ENCODE data around the gene CYP4F8. TPM values are rescaled to one million over a fixed set of nuclear protein-coding genes. Genes with fewer than 3 reads are reported as not detected.
"Not testable (repeated sequence)": the region's sequence is repeated elsewhere in the genome, so short reads cannot be mapped to it uniquely, and the experiment has no call there.

The CYP4F8 gene
- total RNA-seq, 1 donor from 2014 or later: not detected

DNA sequence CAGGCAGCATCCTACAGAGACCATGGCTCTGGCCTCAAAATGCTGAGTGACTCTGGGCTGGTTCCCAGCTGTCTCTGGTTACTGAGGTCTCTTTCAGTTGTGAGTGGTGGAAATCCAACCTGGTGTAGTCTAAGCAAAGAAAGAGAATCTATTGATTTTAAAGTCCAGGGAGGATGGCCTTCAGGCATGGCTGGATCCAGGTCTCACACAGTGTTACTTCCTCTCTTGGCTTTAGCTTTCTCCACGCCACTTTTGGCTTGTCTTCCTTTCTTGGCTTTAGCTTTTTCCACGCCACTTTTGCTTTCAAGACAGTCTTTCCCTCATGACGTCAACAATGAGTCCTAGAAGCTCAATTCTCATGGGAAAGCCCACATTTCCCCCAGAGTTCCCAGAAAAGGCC, 29.8 kb downstream of the CYP4F8 start:
- DNase-seq: no peak

DNA sequence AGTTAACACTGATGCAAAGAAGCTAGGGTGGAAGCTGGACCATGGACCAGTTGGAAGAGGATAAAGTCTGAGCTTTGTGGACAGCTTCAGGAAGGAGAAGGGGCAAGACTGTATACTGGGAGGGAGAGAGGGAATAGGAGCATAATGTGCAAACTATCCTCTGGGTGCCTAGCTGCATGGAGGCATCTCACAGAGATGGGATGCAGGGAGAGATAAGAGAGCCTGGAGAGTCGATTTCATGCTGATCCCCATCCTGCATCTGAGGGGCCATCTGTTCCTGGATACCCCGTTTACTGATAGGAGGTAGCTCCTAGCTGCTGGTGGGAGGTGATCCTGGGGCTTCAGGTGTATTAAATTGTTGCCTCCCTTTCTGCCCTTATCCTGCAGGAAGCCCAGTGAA, 34.5 kb downstream of the CYP4F8 start:
- no peak for DNase-seq

DNA sequence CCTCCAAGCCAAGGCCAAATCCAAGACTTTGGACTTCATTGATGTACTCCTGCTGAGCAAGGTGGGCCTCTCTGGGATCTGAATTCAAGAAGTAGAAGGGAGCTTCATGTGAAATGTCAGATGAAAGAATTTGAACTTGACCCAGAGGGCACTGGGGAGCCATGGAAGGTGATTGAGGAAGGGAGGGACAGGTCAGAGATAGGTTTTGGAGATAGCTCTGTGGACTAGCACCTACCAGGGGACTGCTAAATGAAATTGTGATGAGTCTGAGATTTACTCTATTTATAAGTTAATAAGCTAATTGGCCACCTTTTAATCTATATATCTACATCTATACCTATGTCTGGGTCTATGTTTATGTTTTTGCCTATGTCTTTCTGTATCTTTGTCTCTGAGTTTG, 35.1 kb downstream of the CYP4F8 start:
- DNase-seq: not testable (repeated sequence)

DNA sequence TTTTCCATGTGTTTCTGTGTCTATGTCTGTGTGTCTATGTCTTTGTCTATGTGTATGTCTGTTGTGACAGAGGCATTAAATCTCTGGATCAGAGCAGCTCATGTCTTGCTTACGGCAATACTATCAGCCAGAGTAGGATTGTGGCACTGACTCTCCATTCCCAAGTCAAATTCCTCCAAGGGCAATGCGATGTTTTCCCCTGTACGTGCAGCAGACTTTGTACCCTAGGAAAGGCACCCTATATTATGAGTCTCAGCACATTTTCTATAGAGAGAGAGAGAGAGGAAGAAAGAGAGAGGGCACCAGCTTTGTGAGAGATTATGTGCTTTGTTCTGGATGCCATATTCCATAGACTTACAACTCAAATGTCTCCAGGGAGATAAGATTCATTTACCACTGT, 36.8 kb downstream of the CYP4F8 start:
- DNase-seq: no peak

DNA sequence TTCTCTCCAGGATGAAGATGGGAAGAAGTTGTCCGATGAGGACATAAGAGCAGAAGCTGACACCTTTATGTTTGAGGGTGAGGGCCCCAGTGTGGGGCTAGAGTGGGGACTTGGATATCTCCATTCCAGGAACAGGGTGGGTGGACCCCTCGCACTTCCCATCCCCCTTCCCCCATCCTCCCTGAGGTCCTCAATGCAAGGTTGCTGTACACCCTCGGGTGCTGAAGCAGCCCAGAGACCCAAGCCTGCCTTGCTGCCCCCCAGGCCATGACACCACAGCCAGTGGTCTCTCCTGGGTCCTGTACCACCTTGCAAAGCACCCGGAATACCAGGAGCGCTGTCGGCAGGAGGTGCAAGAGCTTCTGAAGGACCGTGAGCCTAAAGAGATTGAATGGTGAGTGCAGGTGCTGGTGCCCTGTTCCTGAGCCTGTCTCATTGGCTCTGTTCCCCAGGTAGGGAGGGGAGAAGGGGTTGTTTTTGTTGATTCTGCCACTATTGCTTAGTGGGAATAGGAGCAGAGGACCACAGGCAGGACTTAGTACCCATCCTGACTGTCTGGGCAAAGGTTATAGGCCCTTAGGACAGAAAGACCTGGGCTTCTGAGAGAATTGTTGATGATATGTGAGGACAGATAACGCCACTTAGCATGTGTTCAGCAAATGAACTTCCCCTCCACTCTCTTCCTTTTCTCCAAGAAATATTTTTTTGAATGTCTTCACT, 37.7 kb downstream of the CYP4F8 start:
- no peak for DNase-seq

DNA sequence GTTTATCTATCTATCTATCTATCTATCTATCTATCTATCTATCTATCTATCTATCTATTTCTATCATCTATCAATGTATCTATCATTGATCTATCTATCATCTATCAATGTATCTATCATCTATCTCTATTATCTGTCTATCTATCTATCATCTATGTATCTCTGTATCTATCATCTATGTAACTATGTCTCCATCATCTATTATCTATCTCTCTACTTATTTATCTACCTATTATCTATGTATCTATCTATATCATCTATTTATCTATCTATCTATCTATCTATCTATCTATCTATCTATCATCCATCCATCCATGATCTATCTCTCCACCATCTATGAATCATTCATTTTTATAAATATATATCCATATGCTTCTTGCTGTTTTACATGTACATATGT, 41.4 kb downstream of the CYP4F8 start:
- no peak for DNase-seq

DNA sequence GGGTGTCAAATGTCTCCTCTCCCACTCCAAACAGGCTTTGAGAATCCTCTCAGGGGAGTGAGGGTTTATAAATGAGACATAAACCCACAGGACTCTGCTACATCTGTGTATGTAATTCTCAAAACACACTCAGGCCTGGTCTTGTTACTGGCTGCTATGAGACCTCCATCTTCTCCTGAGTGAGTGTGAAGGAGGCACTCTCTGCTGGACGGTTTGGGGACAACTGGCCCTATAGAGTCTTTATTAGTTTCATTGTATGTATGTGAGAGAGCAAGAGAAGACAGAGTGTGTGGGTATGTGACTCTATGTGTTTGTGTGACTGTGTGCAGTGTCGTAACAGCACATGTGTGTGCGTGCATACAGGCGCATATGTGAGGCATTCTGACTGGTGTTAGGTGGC, 48.2 kb downstream of the CYP4F8 start:
- no peak for DNase-seq

DNA sequence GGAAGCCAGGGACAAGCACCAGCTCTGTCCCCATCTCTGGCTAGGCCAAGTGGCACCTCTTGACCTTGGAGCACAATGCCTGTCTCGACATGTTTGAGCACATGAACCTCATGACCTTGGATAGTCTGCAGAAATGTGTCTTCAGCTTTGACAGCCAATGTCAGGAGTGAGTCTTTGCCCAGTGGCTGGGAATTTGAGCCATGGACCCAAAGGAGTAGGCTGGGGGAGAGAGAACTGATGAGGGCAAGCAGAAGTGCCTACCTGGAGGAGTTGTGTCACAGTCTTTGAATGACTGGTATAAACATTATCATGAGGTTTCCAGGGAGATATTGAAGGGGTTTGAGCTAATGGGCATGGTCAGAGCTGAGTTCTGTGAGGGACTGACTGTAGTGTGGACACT, 51.2 kb downstream of the CYP4F8 start:
- no peak for DNase-seq

DNA sequence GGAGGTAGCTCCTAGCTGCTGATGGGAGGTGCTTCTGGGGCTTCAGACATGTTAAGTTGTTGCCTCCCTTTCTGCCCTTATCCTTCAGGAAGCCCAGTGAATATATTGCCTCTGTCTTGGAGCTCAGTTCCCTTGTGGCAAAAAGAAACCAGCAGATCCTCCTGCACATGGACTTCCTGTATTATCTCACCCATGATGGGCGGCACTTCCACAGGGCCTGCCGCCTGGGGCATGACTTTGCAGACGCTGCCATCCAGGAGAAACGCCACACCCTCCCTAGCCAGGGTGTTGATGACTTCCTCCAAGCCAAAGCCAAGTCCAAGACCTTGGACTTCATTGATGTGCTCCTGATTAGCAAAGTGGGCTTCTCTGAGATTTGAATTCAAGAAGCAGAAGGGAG, 51.9 kb downstream of the CYP4F8 start:
- DNase-seq: no peak

DNA sequence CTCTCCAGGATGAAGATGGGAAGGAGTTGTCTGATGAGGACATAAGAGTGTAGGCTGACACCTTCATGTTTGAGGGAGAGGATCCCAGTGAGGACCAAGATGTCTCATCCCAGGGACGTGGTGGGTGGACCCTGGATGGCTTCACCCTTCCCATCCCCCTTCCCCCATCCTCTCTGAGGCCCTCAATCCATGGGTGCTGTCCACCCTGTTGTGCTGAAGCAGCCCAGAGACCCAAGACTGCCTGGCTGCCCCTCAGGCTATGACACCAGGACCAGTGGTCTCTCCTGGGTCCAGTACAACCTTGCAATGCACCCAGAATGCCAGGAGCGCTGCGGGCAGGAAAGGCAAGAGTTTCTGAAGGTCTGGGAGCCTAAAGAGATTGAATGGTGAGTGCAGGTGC, 54.4 kb downstream of the CYP4F8 start:
- no peak for DNase-seq

DNA sequence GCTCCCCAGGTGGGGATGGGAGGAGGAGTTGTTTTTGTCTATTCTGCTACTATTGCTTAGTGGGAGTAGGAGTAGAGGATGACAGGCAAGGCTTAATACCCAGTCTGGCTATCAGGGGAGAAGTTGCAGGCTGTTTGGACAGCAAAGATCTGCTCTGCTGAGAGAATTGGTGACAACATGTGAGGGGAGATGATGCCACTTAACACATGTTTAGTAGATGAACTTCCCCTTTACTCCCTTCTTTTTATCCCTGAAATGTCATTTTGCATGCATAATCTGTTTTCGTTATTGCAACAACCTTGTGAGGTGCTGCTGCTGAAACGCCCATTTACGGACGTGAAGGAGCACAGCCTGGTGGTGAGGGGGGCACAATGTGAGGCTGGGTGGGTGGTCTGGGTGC, 54.9 kb downstream of the CYP4F8 start:
- no peak for DNase-seq

DNA sequence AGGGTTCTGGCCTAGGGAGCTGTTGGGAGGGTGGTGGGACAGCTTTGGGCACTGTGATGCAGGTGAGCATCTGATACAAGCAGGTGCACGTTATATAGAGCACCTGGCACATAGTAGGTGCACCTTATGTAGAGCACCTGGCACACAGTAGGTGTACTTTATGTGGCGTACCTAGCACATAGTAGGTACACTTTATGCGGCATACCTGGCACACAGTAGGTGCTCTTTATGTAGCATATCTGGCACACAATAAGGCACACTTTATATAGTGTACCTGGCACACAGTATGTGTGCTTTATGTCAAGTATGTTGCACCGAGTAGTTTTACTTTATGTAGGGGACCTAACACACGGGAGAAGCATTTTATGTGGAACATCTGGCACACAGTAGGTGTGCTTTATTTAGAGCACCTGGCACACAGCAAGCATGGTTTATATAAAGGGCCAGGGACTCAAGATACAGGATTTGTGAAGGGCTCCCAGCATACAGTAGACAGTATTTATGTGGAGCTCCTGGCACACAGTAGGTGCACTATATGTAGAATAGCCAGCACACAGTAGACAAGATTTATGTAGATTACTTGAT, 56.3 kb downstream of the CYP4F8 start:
- DNase-seq: no peak

DNA sequence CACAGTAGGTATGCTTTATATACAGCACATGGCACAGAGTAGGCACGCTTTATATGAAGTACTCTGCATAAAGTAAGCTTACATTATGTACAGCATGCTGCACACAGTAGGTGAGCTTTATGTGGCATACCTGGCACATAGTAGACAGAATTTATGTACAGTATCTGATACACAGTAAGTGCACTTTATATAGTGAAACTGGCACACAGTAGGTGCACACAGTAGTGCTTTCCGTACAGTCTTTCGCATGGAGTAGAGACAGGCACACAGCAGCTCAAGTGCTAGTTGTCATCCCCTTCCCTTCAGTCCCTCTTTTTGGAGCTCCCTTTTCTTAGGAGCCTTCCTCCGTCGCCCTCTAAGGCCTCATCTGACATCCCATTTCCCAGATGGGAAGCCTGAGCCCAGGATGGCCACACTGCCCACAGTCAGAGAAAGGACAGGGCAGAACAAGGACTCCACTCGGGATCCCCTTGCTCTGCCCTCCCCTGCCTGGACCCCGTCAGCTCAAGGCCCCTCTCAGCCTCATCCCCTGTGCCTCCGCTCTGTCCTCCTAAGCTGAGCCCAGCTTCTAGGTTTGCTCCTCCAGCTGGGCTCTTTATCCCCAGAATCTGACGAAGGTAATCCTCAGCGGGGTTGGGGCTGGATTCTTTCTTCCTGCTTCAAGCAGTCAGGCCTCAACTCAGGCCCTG, 57.0 kb downstream of the CYP4F8 start:
- no peak for DNase-seq

DNA sequence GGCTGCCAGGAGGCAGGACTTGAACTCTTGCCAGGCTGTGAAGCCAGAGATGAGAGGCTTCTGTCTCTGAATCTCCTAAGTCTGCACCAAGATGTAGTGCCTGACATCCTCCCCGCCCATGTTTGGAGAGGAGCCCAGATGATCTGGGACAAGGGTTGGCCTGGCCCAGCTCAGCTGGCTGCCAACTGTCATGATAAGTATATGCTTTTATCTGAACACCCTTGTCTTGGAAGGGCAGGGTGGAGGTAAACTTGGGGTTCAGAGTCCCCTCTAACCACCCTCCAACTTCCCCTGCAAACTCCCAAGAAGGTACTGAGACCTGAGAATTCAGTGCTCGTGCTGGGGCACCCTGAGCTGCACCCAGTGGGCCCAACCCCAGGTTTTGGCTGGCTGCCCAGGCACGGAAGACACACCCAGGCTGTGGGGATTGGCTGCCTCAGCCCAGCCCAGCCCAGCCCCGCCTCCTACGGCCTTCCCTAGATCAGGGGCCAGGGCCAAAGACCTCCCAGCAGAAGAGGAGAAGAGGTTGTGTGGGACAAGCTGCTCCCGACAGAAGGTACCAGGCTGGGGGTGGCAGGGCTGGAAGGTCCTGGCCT, 57.7 kb downstream of the CYP4F8 start, which contains the start of gene CYP4F12:
Gene CYP4F12, plus strand, starts transcription at position 508 of the 596 bp plus-strand sequence. CDS start 443 bp downstream, outside the sequence.
- no peak for DNase-seq

DNA sequence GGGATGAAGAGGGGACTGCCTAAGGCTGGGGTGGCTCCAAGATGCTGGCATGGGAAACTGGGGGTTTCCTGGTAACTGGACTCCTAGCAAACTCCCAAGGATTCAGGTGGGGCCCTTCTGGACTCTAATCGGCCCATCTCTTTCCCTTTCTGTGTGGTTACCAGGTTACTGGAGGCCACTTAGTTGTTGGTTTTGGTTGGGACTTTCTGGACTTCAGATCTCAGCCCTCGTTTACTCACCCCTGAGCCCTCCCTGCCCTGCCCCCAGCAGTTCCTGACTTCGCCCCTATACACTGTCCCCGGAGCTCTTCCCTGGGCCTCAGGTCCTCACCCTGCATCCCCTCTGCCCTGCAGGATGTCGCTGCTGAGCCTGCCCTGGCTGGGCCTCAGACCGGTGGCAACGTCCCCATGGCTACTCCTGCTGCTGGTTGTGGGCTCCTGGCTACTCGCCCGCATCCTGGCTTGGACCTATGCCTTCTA, 58.2 kb downstream of the CYP4F8 start:
- no peak for DNase-seq

DNA sequence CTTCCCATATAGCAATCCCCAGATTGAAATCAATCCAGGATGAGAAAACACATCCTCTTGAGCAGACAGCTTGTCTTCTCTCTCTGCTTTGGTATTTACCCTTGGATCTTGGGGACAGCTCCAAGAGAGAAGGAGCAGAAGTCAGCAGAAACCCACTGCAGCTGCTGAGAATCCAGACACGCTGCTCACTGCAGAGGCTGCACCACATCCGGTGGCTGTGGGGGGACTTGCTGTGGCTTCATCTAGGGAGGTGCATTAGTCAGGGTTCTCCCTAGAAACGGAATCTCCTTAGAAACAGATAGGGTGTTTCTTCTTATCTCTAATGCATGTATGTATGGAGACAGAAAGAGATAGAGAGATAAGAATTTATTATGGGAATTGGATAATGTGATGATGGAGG, 60.5 kb downstream of the CYP4F8 start:
- no peak for DNase-seq

DNA sequence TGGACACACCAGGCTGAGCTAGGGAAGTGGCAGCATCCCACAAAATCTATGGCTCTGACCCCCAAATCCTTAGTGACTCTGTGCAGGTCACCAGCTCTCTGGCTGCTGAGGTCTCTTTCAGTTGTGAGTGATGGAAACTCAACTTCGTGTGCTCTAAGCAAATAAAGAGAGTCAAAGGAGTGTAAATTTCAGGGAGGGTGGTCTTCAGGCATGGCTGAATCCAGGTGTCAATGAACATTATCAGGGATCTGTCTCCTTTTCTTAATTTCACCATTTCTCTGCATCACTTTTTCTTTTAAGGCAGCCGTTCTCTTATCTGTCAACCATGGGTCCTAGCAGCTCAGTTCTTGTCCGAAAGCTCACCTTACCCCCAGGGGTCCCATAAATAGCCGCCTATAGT, 64.1 kb downstream of the CYP4F8 start:
- DNase-seq: no peak

DNA sequence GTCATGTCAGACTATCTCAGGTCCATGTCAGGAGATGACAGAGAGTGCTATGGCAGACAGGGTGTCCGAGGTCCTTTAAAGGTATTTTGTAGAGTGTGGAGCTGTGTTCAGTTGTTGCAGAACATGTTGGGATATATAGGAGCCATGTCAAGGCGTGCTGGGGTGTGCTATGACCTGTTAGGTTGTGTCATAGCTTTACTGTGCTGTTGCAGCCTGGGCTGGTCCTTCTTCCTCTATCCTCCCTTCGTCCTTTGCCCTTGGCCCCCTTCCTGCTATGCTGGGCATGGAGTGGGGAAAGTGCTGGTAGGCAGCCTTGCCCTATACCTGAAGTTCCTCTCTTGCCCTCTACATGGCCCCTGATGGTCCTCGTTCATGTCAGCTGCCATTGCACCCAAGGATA, 64.8 kb downstream of the CYP4F8 start:
- not testable (repeated sequence) for DNase-seq

Other genes with a start within 250 kb of the CYP4F8 start
- 19.9 and 24.2 TPM in 2 replicates for gene AKAP8, start 235.4 kb upstream of the CYP4F8 start, total RNA-seq
- 49.0 and 70.8 TPM in 2 replicates for gene AKAP8L, start 196.2 kb upstream of the CYP4F8 start, total RNA-seq
- 9.2 and 14.7 TPM in 2 replicates for gene WIZ, start 165.3 kb upstream of the CYP4F8 start, total RNA-seq
- 24.0 and 24.8 TPM in 2 replicates for gene RASAL3, start 150.7 kb upstream of the CYP4F8 start, total RNA-seq
- gene PGLYRP2, start 135.7 kb upstream of the CYP4F8 start, total RNA-seq: 0.05 TPM in 1 of 2 replicates, not detected in the other
- not detected in 2 replicates for gene CYP4F22, start 106.7 kb upstream of the CYP4F8 start, total RNA-seq
- gene CYP4F3, start 25.7 kb downstream of the CYP4F8 start, total RNA-seq: not detected in 2 replicates
- not detected in 2 replicates for gene CYP4F12, start 57.9 kb downstream of the CYP4F8 start, total RNA-seq
- gene OR10H2, start 112.8 kb downstream of the CYP4F8 start, total RNA-seq: not detected in 2 replicates
- gene OR10H3, start 122.8 kb downstream of the CYP4F8 start, total RNA-seq: not detected in 2 replicates
- gene OR10H5, start 172.4 kb downstream of the CYP4F8 start, total RNA-seq: not detected in 2 replicates
- not detected in 2 replicates for gene OR10H1, start 200.4 kb downstream of the CYP4F8 start, total RNA-seq

Data from dermis blood vessel endothelial cell (primary cell).